HL-60/S4 treated with retinoic acid at 250 ng/mL for 4 days and 3 days (cell line): ENCODE results near the gene CTSH.
"Not testable (repeated sequence)": the region's sequence is repeated elsewhere in the genome, so short reads cannot be mapped to it uniquely, and the experiment has no call there.

Experiments used
- in situ Hi-C: fragments of 300-500 bp; cut with MboI; formaldehyde crosslinking; loops from 2 replicates; pipeline ENCODE4 v1.7.0; 2022; ENCODE audit warnings: low sequenced_read_pairs

CTSH gene

GRCh38 chr15:78944202-78944625 lies 632 bp downstream of the CTSH start:
- in situ Hi-C loops = no loop called here

- in situ Hi-C loops = no loop called here
Measured at GRCh38 chr15:78943692-78944091, 1.2 kb downstream of the CTSH start.

GRCh38 chr15:78942741-78943140 lies 2.1 kb downstream of the CTSH start:
- in situ Hi-C loops = no loop called here

GRCh38 chr15:78938658-78939488 lies 6.0 kb downstream of the CTSH start:
- in situ Hi-C loops = no loop called here

- in situ Hi-C loops = no loop called here
Measured at GRCh38 chr15:78937132-78937739, 7.6 kb downstream of the CTSH start.

GRCh38 chr15:78934655-78935023 lies 10.2 kb downstream of the CTSH start:
- in situ Hi-C loops = no loop called here

GRCh38 chr15:78933823-78934654 lies 10.8 kb downstream of the CTSH start:
- in situ Hi-C loops = no loop called here

GRCh38 chr15:78933187-78933822 lies 11.5 kb downstream of the CTSH start:
- in situ Hi-C loops = no loop called here

- in situ Hi-C loops = no loop called here
Measured at GRCh38 chr15:78932258-78932808, 12.5 kb downstream of the CTSH start.

- in situ Hi-C loops = no loop called here
Measured at GRCh38 chr15:78931439-78932257, 13.2 kb downstream of the CTSH start.

GRCh38 chr15:78930577-78931388 lies 14.1 kb downstream of the CTSH start:
- in situ Hi-C loops = no loop called here

GRCh38 chr15:78929536-78930264 lies 15.1 kb downstream of the CTSH start:
- in situ Hi-C loops = no loop called here

- in situ Hi-C loops = no loop called here
Measured at GRCh38 chr15:78928616-78929093, 16.2 kb downstream of the CTSH start.

GRCh38 chr15:78928176-78928575 lies 16.7 kb downstream of the CTSH start:
- in situ Hi-C loops = not testable (repeated sequence)

- in situ Hi-C loops = no loop called here
Measured at GRCh38 chr15:78927077-78927790, 17.6 kb downstream of the CTSH start.

GRCh38 chr15:78925956-78926743 lies 18.7 kb downstream of the CTSH start:
- in situ Hi-C loops = no loop called here

- in situ Hi-C loops = no loop called here
Measured at GRCh38 chr15:78925076-78925624, 19.7 kb downstream of the CTSH start.
